HK-2 (cell line): ENCODE results near the gene CEP55.

Experiments
- DNase-seq: peaks from one replicate; pipeline ENCODE4 v3.0.0-alpha.2; 2018; ENCODE audit not compliant: unreplicated experiment

CEP55 gene

GRCh38 chr10:93566435-93567276, 70.2 kb downstream of the CEP55 start, which contains the start of gene FFAR4:
TSS of gene FFAR4 (plus strand) at chr10:93566665. CDS start at chr10:93566721, 56 bp downstream.
- peak; percentile 40 for DNase-seq

- DNase-seq, result no peak
These were observed 71.1 kb downstream of the CEP55 start for GRCh38 chr10:93567277-93568104.

GRCh38 chr10:93568105-93568390, 71.6 kb downstream of the CEP55 start:
- DNase-seq, result no peak

- DNase-seq, result no peak
These were observed 74.0 kb downstream of the CEP55 start for GRCh38 chr10:93570383-93570782.

- no peak for DNase-seq
These were observed 76.2 kb downstream of the CEP55 start for GRCh38 chr10:93572606-93573005.

- no peak for DNase-seq
These were observed 76.9 kb downstream of the CEP55 start for GRCh38 chr10:93573051-93573909.

- no peak for DNase-seq
These were observed 77.5 kb downstream of the CEP55 start for GRCh38 chr10:93573924-93574323.

GRCh38 chr10:93576888-93577287, 80.5 kb downstream of the CEP55 start:
- DNase-seq, result no peak

- no peak for DNase-seq
These were observed 81.2 kb downstream of the CEP55 start for GRCh38 chr10:93577565-93577964.
